ENCODE results near the gene ELFN1. TPM values are rescaled to one million over a fixed set of nuclear protein-coding genes. Genes with fewer than 3 reads are reported as not detected.

Gene ELFN1
- total RNA-seq, 1 donor from 2014 or later, result under 0.01 TPM

DNA sequence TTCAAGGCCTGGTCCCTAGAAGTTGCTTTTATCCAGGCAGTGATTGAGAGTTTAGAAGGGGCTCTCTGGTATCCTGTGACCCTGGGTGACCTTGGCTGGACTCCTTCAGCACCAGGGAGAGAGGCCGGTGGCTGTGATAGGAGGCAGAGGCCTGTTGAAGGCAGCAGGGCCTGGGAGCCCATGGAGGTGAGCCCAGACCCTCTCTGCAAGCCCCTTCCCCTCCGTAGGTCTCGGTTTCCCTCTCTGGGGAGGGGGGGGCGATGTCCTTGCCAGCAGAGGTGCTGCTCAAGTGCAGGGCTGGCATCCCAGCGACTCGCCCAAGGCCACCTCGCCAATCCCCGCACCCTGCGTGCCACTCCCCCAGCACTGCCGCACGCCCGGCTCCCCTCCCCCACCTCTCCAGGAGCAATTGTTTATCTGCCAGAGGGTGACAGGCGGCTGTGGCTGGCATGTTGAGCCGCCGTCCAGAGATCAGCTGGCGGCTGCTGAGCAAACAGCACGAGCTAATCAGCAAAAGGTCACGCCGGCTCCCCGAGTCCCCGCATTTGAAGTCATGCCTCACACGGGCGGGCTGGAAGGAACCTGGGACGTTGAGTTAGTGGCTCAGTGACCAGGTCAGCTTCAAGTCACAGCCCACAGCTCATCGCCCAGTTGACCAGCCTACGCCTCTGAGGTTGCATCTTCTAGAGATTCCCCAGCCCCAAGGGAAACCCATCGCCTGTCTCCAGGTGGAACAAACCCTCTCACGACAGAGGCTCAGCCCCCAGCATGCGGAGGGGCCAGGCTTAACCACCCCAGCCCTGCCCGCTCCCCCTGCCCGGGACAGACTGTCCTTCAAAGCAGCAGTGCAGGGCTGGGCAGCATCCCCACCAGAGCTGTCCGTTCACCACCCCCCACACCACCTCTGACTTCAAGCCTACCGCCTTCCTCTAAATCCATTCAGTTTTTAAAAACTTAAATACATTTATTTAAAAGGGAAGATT lies 43.7 kb downstream of the ELFN1 start:
- DNase-seq (ENCODE audit: low read depth) (no peak), FAIRE-seq (no peak)
- H3K27me3 ChIP-seq (ENCODE audit: control insufficient read depth, insufficient read depth, low read length), result no peaks in the 10 kb centered on the region
- TF ChIP-seq CTCF (IDR thresholded peaks at IDR 0.05; ENCODE audit: insufficient read depth, low read length, severe bottlenecking), result no peak
- no peaks in the 10 kb centered on the region for H3K36me3 ChIP-seq (ENCODE audit: control insufficient read depth, insufficient read depth, low read length)
- no peak overlapping the region for H3K4me3 ChIP-seq (ENCODE audit: low read depth, low read length)

DNA sequence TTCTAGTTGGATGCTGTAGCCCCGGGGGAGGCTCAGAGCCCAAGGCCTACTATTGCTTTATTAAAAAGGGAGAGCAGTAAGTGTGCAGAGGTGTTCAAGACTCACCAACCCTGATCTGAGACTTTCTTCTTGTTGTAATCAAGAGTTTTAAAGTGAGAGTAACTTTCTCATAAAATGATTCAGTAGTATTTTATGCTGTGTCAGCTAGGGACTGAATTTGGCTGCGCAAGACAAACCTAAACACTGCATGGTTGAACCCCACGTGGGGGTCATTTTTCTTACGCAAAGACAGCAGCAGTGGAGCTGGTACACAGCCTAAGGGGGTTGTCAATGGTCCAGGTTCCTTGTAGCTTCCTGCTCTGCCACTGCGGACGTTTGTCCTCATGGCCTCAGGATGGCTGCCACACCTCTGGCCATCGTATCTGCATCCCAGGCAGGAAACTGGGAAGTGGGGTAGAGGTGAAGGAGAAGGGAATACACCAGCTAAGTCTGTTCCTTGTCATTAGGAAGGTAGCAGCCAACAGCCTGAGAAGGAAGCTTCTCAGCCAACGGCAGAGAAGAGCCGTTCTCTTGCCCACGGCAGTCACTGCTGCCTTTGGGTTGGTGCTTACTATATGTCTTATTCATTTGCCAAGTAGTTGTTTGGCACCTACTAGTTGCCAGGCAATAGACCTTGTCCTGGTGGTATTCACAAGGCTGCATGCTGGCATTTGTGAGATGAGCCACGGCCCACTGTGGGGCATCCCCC lies 44.7 kb downstream of the ELFN1 start:
- TF ChIP-seq CTCF (IDR thresholded peaks at IDR 0.05; ENCODE audit: insufficient read depth, low read length, severe bottlenecking), result no peak
- H3K36me3 ChIP-seq (ENCODE audit: control insufficient read depth, insufficient read depth, low read length), result no peaks in the 10 kb centered on the region
- H3K27me3 ChIP-seq (ENCODE audit: control insufficient read depth, insufficient read depth, low read length), result no peaks in the 10 kb centered on the region

GRCh38 chr7:1715331-1715625 lies 45.2 kb downstream of the ELFN1 start:
- TF ChIP-seq CTCF (IDR thresholded peaks at IDR 0.05; ENCODE audit: insufficient read depth, low read length, severe bottlenecking), result no peak
- H3K27me3 ChIP-seq (ENCODE audit: control insufficient read depth, insufficient read depth, low read length), result no peaks in the 10 kb centered on the region
- DNase-seq (ENCODE audit: low read depth) (no peak), FAIRE-seq (no peak)
- H3K4me3 ChIP-seq (ENCODE audit: low read depth, low read length), result no peak overlapping the region
- H3K36me3 ChIP-seq (ENCODE audit: control insufficient read depth, insufficient read depth, low read length), result no peaks in the 10 kb centered on the region

More for the DNA sequence above, 44.7 kb downstream of the ELFN1 start:
- no peak for FAIRE-seq
- H3K4me3 ChIP-seq (ENCODE audit: low read depth, low read length), result no peak overlapping the region
- no peak for DNase-seq (ENCODE audit: low read depth)

DNA sequence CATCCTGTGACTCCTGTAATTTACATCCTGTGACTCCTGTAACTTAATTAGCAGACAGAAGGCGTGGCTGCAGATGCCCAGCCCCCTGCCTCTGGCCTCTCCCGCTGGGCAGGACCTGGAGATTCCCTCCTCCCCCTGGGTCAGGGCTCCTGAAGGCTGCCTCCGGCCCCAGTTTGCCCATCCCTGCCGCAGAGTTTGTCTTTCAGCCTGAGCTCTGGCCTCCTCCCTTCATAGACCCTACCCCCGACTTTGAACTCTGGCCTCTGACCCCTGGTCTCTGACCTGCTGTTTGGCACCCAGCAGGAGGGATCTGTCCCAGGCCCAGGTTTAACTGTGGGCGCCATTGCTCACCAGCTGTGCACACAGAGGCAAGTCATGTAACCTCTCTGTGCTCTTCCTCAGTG lies 45.6 kb downstream of the ELFN1 start:
- no peak for DNase-seq (ENCODE audit: low read depth)
- FAIRE-seq, result no peak
- TF ChIP-seq CTCF (IDR thresholded peaks at IDR 0.05; ENCODE audit: insufficient read depth, low read length, severe bottlenecking), result no peak
- Histone ChIP-seq H3K27me3 (ENCODE audit: control insufficient read depth, insufficient read depth, low read length) (no peaks in the 10 kb centered on the region), H3K4me3 (ENCODE audit: low read depth, low read length) (no peak overlapping the region), H3K36me3 (ENCODE audit: control insufficient read depth, insufficient read depth, low read length) (no peaks in the 10 kb centered on the region)

- peak; percentile 6 for DNase-seq (ENCODE audit: low read depth)
- no peak for FAIRE-seq
- H3K27me3 ChIP-seq (ENCODE audit: control insufficient read depth, insufficient read depth, low read length), result no peaks in the 10 kb centered on the region
- no peak for TF ChIP-seq CTCF (IDR thresholded peaks at IDR 0.05; ENCODE audit: insufficient read depth, low read length, severe bottlenecking)
- H3K4me3 ChIP-seq (ENCODE audit: low read depth, low read length), result no peak overlapping the region
- no peaks in the 10 kb centered on the region for H3K36me3 ChIP-seq (ENCODE audit: control insufficient read depth, insufficient read depth, low read length)
Measured at GRCh38 chr7:1716263-1717094, 46.4 kb downstream of the ELFN1 start.

Measured in bronchial epithelial cell (primary cell).